ENCODE data around the gene SPTLC1.
"Not testable (repeated sequence)": the region's sequence is repeated elsewhere in the genome, so short reads cannot be mapped to it uniquely, and the experiment has no call there.

DNA sequence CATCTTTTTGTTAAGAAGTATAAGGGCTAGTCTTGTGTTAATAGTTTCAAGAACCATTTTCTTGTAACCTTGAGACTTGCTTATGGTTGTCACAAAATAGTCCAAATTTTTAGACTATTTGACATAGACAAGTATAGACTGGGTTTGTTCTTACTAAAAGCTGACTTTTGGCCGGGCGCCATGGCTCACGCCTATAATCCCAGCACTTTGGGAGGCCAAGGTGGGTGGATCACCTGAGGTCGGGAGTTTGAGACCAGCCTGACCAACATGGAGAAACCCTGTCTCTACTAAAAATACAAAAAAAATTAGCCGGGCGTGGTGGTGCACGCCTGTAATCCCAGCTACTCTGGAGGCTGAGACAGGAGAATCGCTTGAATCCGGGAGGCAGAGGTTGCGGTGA is 113.3 kb downstream of the SPTLC1 start:
- TF ChIP-seq, protein P1, sequence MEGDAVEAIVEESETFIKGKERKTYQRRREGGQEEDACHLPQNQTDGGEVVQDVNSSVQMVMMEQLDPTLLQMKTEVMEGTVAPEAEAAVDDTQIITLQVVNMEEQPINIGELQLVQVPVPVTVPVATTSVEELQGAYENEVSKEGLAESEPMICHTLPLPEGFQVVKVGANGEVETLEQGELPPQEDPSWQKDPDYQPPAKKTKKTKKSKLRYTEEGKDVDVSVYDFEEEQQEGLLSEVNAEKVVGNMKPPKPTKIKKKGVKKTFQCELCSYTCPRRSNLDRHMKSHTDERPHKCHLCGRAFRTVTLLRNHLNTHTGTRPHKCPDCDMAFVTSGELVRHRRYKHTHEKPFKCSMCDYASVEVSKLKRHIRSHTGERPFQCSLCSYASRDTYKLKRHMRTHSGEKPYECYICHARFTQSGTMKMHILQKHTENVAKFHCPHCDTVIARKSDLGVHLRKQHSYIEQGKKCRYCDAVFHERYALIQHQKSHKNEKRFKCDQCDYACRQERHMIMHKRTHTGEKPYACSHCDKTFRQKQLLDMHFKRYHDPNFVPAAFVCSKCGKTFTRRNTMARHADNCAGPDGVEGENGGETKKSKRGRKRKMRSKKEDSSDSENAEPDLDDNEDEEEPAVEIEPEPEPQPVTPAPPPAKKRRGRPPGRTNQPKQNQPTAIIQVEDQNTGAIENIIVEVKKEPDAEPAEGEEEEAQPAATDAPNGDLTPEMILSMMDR (IDR thresholded peaks at IDR 0.05): not testable (repeated sequence)
- not testable (repeated sequence) for TF ChIP-seq POLR2A (IDR thresholded peaks at IDR 0.05)
